ENCODE results near the gene UBN2.
"Not testable (repeated sequence)": the region's sequence is repeated elsewhere in the genome, so short reads cannot be mapped to it uniquely, and the experiment has no call there.

The UBN2 gene

DNA sequence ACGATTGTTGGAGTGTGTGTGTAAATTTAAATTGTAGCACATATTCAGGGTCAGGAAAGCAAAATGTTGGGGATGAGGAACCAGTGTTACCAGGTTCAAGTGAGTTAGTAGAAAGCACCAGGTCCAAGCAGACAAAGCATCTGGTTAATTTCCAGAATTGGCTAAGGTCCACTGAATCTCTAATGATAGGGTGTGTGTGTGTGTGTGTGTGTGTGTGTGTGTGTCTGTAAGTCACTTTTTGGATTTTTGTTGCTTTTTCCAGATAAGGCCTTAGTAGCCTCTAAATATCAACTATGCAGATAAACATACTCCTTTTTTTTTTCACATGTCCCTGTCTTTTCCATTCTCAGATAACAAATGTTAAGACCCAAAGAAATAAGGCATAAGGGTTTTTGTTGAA, 73.5 kb downstream of the UBN2 start:
- no peak for DNase-seq

DNA sequence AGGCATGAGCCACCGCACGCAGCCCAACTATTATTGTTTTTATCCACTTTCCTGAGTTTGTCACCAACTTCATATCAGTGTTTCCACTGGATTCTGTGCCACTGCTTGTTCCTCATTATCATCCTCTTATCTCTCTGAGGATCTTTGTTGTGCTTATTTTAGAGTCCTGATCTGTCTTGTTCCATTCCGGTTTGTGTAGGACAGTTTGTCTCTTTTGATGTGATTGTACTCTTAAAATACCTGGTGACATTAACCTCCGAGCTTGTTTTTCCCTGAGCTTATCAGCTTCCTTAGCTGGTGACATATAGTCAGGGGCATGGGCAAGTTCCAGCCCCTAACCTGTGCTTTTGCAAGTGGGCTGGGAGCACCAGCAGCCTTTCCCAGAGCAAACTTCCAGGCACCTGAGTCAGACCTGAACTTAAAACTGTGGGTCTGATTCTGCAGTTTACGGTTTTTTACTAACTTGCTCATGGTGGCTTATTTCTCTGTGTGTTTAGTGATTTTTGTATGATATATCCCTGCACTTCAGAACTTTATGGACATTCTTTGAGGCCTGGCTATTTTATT, 87.0 kb downstream of the UBN2 start:
- DNase-seq: no peak

- DNase-seq: no peak
Measured at GRCh38 chr7:139321071-139321745, 90.2 kb downstream of the UBN2 start.

DNA sequence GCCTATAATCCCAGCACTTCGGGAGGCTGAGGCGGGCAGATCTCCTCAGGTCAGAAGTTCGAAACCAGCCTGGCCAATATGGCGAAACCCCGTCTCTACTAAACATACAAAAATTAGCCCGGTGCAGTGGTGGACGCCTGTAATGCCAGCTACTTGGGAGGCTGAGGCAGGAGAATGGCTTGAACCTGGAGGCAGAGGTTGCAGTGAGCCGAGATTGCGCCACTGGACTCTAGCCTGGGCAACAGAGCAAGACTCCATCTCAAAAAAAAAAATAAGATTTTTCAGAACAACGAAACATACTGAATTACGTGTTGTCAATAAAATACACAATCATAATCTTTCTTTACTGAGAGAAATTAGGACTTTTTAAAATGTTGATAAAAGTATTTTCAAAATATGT, 93.7 kb downstream of the UBN2 start:
- not testable (repeated sequence) for DNase-seq

GRCh38 chr7:139328375-139328774, 97.3 kb downstream of the UBN2 start:
- no peak for DNase-seq

DNA sequence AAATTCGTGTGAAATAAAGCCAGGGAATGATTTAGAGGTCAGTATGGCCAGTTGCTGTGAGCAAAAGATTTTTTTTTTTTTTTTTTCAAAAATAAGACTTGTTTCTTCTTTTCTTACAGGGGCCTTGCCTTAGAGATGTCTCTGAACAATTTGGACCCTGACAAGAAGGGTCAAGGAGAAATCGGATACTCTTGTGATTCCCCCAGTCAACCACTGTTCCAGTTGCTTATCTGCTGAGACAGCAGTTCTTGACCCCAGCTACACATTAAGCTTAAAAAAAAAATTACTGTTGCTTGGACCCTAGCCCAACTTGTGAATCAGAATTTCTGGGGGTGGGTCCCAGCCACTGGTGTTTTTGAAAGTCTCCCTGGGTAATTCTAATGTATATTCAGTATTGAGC, 98.1 kb downstream of the UBN2 start:
- DNase-seq: no peak

- DNase-seq: no peak
Measured at GRCh38 chr7:139330333-139331030, 99.4 kb downstream of the UBN2 start.

DNA sequence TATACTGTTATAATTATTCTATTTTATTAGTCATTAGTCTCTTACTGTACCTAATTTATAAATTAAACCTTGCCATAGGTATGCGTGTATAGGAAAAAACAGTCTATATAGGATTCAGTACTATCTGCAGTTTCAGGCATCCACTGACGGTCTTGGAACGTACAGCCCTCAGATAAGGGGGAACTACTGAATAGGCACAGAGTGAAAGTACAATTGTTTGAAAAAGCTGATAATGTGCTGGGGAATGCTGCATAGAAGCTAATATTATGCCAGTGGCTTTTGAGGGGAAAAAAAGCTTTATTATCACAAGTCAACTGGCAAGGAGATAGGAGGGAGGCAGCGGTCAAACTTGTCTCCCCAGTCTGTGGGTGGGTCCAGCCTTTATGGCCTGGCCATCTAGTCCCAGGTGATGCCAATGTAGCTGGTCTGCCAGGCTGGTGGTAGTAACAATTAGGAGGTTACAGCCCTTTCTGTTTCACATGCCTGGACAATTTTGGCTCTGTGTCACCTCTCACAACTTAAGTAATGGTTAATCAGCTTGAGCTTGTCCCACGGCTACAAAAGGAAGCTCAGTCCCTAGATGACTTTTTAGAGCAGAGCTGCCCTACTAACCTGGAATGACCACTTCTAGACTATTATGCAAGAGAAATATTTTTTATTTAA, 101.8 kb downstream of the UBN2 start:
- no peak for DNase-seq

DNA sequence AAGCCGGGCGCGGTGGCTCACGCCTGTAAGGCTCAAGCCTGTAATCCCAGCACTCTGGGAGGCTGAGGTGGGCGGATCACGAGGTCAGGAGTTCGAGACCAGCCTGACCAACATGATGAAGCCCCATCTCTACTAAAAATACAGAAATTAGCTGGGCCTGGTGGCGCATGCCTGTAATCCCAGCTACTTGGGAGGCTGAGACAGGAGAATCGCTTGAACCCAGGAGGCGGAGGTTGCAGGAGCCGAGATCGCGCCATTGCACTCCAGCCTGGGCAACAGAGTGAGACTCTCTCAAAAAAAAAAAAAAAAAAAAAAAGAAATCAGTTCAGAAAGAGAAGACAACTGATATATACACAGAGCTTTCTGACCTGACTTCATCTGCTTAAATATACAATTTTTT, 102.4 kb downstream of the UBN2 start:
- DNase-seq: not testable (repeated sequence)

DNA sequence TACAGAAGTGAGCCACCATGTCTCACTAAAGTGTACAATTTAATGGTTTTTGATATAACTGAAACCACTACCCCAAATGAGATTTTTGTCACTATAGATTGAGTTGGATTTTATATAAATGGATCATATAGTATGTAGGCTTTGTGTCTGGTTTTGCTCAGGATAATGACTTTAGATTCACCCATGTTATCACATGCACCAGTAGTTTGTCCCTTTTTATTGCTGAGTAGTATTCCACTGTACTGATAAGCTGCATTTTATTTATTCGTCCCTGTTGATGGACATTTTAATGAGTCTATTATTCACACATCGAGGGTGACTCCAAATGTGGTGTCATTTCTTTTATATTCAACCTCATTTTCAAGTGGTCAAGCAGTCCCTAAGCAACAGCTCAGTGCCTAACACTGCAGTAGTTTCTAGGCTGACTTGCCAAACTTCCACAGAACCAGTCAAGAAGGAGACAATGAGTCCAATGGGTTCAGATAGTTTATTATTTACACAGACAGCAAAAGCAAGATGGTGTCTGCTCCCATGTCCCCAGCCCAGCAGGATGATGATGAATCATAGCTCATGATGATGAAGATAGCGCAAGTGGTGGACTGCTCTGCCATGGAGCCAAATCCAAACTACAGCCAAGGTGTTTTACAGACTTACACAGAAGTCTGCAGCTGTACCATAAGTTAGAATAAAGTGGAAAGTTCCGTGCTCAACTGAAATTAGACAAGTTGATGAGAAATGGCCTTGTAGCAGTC, 103.5 kb downstream of the UBN2 start:
- DNase-seq: no peak

- DNase-seq: no peak
Measured at GRCh38 chr7:139339025-139339424, 108.0 kb downstream of the UBN2 start.

GRCh38 chr7:139339698-139340036, 108.6 kb downstream of the UBN2 start:
- DNase-seq: no peak

DNA sequence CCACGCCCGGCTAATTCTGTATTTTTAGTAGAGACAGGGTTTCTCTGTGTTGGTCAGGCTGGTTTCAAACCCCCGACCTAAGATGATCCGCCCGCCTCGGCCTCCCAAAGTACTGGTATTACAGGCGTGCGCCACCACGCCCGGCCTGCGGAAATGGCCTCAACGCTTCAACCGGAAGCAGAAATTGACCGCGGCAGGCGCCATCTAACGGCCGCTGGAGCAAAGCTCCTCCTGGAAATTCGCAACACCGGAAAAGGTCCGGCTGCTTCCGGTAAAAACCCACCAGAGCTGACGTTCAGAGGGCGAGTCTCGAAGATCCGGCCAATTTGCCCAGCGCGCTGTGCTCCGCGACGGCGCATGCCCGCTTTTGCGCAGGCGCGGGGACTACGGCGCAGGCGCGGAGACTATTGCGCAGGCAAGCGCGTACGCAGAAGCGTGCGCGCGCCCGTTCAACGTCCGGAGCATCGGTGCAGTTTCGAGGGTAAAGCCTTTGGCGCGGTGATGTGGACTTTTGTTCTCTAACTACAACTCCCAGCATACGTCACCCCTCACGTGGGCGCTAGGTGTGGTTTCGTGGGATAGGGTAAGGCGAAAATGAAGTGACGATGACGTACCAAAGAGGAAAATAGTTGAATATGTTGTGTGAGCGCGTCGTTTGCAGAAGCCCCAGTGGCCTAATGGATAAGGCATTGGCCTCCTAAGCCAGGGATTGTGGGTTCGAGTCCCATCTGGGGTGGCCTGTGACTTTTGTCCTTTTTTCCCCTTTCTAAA, 109.2 kb downstream of the UBN2 start:
- DNase-seq: peak; percentile 100

GRCh38 chr7:139340808-139341057, 109.7 kb downstream of the UBN2 start:
- no peak for DNase-seq

DNA sequence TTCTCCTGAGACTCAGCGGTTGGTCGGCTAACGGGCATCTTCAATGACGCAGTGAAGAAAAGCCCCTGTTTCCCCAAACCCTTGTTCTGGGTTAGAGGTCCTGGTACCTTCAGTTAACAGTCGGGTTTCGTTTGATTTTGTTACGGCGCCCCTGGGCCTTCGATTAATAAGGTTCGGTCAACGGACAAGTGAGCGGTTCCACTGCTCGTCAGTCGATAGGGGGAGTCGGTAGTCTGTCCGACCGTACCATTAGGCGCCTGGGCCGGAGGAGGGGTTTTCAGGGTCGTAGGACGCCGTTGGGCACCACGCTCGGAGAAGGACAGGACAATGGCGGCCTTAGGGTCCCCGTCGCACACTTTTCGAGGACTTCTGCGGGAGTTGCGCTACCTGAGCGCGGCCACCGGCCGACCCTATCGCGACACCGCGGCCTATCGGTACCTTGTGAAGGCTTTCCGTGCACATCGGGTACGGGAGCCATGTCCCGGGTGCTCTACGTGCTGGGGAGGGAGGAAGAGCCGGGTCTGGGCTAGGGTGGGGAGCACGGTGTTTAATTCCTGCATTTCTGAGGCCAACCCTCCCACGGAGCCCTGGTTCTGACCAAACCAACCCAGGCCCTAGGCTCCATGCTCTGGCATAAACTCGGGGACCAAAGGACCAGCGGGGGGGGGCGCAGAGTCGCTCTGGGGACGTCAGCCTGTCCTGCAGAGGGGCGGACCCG, 110.2 kb downstream of the UBN2 start, which contains the start of gene FMC1:
FMC1 (plus strand) TSS at position 280 of the 718 bp plus-strand sequence; CDS start at position 328, 48 bp downstream.
- DNase-seq: peak; percentile 94

- DNase-seq: no peak
Measured at GRCh38 chr7:139341776-139342226, 110.8 kb downstream of the UBN2 start.

DNA sequence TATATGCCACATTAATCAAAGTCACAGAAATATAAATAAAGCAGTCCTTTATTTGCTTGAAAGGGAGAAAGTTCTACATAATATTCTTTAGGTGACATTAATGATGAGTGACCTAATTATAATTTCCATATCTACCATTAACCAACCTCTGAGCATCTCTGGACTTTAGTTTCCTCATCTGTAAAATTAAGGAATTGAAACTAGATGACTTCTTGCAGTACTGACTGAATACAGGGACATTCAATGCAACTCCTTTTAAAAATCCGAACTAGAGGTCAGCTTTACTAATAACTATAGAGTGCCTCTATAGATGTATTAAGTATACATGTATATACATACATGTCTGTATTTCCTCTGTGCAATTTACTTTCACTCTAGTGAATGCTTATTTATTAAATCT, 114.0 kb downstream of the UBN2 start:
- no peak for DNase-seq

GRCh38 chr7:139351027-139351426, 120.0 kb downstream of the UBN2 start:
- no peak for DNase-seq

DNA sequence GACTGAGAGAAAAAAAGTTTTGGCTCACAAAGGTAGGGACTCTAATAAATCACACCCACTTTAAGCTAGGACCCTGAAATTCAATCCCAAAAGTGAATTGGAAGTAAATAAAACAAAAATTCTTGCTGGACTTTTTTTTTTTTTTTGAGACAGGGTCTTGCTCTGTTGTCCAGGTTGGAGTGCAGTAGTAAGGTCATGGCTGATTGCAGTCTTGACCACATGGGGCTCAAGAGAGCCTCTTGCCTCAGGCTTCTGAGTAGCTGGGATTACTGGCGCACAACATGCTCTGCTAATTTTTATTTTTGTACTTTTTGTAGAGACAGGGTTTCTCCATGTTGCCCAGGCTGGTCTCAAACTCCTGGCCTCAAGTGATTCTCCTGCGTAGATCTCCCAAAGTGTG, 123.7 kb downstream of the UBN2 start:
- no peak for DNase-seq

DNA sequence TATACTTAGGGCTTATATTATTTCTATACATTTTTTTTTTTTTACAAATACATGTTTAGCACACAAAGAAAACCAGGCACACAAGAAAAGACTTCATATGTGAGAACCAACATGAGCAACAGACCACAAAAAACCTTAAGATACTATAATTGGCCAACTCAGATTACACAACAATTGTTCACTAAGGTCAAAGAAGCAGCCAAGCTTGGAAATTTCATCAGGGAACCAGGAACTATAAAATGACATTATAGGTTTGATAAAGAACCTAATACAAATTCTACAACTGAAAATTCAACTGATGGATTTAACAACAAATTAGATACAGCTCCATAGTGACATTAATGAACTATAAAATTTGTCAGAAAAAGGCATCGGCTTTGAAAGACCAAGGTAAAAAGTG, 124.3 kb downstream of the UBN2 start:
- no peak for DNase-seq

Measured in COR-L47 (cell line).